GM11168 (cell line): ENCODE measurements around the gene NRGN.

Experiments
- in situ Hi-C: fragments of 300-500 bp; cut with MboI; formaldehyde crosslinking; loops from one replicate; pipeline ENCODE4 v1.12.0; 2022; ENCODE audit warnings: low sequenced_read_pairs; ENCODE audit not compliant: unreplicated experiment

NRGN gene

GRCh38 chr11:124770959-124771358 is 31.2 kb downstream of the NRGN start:
- in situ Hi-C loops: loop anchor here (25.0 kb wide), 1 partner anchor 109 kb away; the partner anchor contains the start of genes SIAE and SPA17

- in situ Hi-C loops: no loop called here
These were observed 37.3 kb downstream of the NRGN start for GRCh38 chr11:124776865-124777645.

- in situ Hi-C loops: no loop called here
These were observed 38.5 kb downstream of the NRGN start for GRCh38 chr11:124778281-124778680.

- in situ Hi-C loops: no loop called here
These were observed 39.8 kb downstream of the NRGN start for GRCh38 chr11:124779568-124779967.

- in situ Hi-C loops: no loop called here
These were observed 43.3 kb downstream of the NRGN start for GRCh38 chr11:124783002-124783401.

GRCh38 chr11:124784051-124784450 is 44.3 kb downstream of the NRGN start:
- in situ Hi-C loops: no loop called here

DNA sequence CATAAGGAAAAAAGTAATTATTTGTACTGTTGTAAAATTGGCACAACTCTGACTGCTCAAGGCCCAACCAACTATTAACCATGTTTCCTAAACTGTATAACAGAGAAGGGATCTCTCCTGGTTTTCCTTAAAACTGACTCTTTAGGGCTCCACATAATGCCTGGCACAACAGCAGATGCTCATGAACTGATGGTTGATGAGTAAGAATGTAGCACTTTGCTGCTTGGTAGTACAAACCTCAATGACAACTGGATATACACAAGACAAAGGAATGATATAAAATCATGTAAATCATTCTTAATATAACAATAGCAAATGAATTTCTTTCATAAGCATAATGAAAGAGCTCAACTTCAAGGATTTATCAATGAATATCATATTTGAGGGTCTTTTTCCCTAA is 48.8 kb downstream of the NRGN start:
- in situ Hi-C loops: no loop called here

DNA sequence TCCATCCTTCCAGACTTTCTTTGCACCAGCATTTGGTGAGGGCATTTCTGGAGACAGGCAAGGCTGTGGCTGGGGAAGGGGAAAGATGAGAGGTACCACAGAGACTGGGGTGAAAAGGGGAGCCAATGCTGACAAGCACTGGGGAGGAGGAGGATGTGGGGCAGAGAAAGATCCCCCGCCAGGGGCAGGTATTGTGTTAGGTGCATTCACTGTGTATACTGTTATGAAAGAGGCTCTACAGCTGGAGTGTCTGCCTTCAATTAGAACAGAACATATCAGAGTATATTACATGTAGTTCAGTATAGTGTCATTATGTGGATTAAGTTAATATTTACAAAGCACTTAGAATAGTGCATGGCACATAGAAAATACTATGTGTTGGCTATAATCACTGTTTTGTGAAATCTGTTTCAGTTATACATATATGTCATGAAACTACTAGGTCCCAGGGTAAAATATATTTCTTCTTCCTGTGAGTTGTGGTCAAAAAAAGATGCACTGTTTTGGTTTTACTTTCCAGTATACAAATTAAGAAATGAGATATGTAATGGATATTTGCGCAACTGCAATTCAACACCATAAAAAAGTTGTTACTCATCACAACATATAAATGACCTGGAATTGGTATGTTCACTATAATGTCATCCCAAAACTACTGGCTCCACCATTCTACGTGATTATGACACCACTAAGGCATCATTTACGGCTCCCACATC is 52.0 kb downstream of the NRGN start:
- in situ Hi-C loops: no loop called here

GRCh38 chr11:124793466-124794278 is 53.9 kb downstream of the NRGN start:
- in situ Hi-C loops: no loop called here

- in situ Hi-C loops: no loop called here
These were observed 56.6 kb downstream of the NRGN start for GRCh38 chr11:124796312-124796711.
